Caco-2 (cell line): ENCODE measurements around the gene STAG3. TPM values are rescaled to one million over a fixed set of nuclear protein-coding genes. Genes with fewer than 3 reads are reported as not detected.

Source experiments
- BruUV-seq: library from RNA; stranded (reverse); fragments of 400-500 nt; replicated peaks from 2 replicates; lab custom pipeline; 2021; lab: Mats Ljungman, UMichigan
- CTCF ChIA-PET: fragments of 300-600 bp; sonication (Branson Sonifier 250); formaldehyde crosslinking; loops from one replicate; lab custom pipeline; 2022; ENCODE audit warnings: antibody characterized with exemption; lab: Charles Lee
- POLR2A ChIA-PET: fragments of 300-600 bp; sonication (Branson Sonifier 250); formaldehyde crosslinking; loops from one replicate; lab custom pipeline; 2022; ENCODE audit warnings: antibody characterized with exemption; lab: Charles Lee
- DNase-seq, 2 experiments: peaks; one replicate each; pipeline versions ENCODE4 v3.0.0 to v3.0.0-alpha.2; 2020 to 2022
- H3K27me3 ChIP-seq: replicated peaks from 2 replicates; pipeline ENCODE4 v1.6.0; 2011; ENCODE audit warnings: low read length; ENCODE audit not compliant: control insufficient read depth, insufficient read depth
- H3K36me3 ChIP-seq: 2 replicates; pipeline ENCODE4 v1.5.1; 2011; ENCODE audit warnings: low read length; ENCODE audit not compliant: control insufficient read depth, insufficient read depth
- H3K4me1 ChIP-seq: fragments of 250-450 bp; sonication (Bioruptor Pico); 2 replicates; pipeline ENCODE4 v1.5.1; 2020; ENCODE audit warnings: mild to moderate bottlenecking
- H3K4me3 ChIP-seq: 2 replicates; pipeline ENCODE4 v1.5.1; 2011; ENCODE audit warnings: low read depth, mild to moderate bottlenecking, control low read depth, low read length
- H3K9me3 ChIP-seq: fragments of 250-450 bp; sonication (Bioruptor Pico); 2 replicates; pipeline ENCODE4 v1.5.1; 2020; ENCODE audit warnings: mild to moderate bottlenecking, moderate library complexity
- H3K27ac Mint-ChIP-seq: one replicate; pipeline ENCODE4 v1.8.0; 2022; ENCODE audit warnings: mixed read lengths; ENCODE audit not compliant: unreplicated experiment
- H3K27me3 Mint-ChIP-seq: one replicate; pipeline ENCODE4 v1.8.0; 2022; ENCODE audit warnings: mixed read lengths; ENCODE audit not compliant: insufficient read depth, unreplicated experiment
- H3K36me3 Mint-ChIP-seq: one replicate; pipeline ENCODE4 v1.8.0; 2022; ENCODE audit warnings: mild to moderate bottlenecking, mixed read lengths; ENCODE audit not compliant: insufficient read depth, unreplicated experiment
- H3K4me1 Mint-ChIP-seq: one replicate; pipeline ENCODE4 v1.8.0; 2022; ENCODE audit warnings: low read depth, mixed read lengths; ENCODE audit not compliant: unreplicated experiment
- H3K4me3 Mint-ChIP-seq: one replicate; pipeline ENCODE4 v1.8.0; 2022; ENCODE audit warnings: mild to moderate bottlenecking, moderate library complexity, mixed read lengths; ENCODE audit not compliant: unreplicated experiment
- H3K9me3 Mint-ChIP-seq: one replicate; pipeline ENCODE4 v1.8.0; 2022; ENCODE audit warnings: mixed read lengths; ENCODE audit not compliant: unreplicated experiment
- intact Hi-C: fragments of 100-400 bp; cut with micrococcal nuclease; formaldehyde crosslinking; loops from one replicate; pipeline ENCODE4 v1.10.0; 2022; ENCODE audit not compliant: unreplicated experiment
- total RNA-seq: library from RNA; stranded (reverse); gene quantifications from 2 replicates; pipeline ENCODE4 v1.2.3, GENCODE V29; 2022
- TF ChIP-seq, protein P1 (sequence below), 2 experiments: fragments of 200-600 bp in 1 of 2; IDR thresholded peaks; 1 replicate in 1 of 2; 2 replicates in 1 of 2; pipeline versions ENCODE4 v1.5.1 to v1.8.0; 2011 to 2022; ENCODE audit warnings: antibody characterized with exemption in 1 of 2, control low read depth in 1 of 2, inconsistent platforms in 1 of 2, low read depth in 1 of 2, low read length in 1 of 2, mild to moderate bottlenecking in 1 of 2, moderate library complexity in 1 of 2; ENCODE audit not compliant: insufficient read depth in 1 of 2, severe bottlenecking in 1 of 2, unreplicated experiment in 1 of 2

Gene STAG3
- total RNA-seq, 1 experiment from 2014 or later: 1.3 TPM

DNA sequence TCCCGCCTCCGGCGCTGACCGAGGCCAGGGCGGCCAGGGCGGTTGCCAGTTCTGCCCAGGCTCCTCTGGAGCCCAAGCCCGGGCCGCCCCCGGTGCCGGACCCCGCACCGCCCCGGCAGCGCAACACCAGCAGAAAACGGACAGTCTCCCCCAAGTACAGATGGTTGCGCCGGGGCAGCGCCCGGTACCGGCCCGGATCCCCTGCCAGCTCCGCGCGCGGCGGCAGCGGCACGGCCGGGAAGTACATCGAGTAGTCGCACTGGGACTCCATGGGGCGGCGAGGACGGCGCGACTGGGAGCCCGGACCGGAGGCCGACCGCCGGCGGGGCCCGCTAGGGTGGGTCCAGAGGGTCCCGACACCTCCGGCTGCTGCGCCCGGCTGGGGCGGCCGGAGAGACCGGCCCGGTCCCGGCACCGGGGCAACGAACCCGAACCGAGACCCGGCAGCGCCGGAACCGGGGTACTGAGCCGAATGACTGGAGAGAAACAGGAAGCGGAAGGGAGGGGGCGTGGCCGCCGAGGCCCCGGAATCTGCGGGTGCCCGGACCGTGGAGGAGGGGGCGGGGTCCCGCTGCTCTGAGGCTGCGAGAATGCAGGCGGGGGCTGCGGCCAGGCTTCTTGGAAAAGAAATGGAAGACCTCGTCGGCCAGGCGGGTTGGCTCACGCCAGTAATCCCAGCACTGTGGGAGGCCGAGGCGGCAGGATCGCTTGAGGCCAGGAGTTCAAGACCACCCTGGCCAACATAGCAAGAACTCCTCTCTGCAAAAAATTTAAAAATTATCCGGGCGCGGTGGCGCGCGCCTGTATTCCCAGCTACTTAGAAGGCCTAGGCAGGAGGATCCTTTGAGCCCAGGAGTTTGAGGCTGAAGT lies 19.3 kb upstream of the STAG3 start, which contains the start of gene TRAPPC14:
Gene TRAPPC14 (minus strand): TSS at position 495 of the 870 bp plus-strand sequence. CDS start 224 bp downstream, at position 271.
- H3K9me3 Mint-ChIP-seq: no peaks in the 10 kb centered on the region
- CTCF ChIA-PET: no interaction called here
- Histone ChIP-seq H3K9me3 (no peaks in the 10 kb centered on the region), H3K4me1 (peaks cover 27% of the 10 kb centered on the region), H3K36me3 (no peaks in the 10 kb centered on the region; the same call in 1 of the 2 replicates), H3K27me3 (no peaks in the 10 kb centered on the region), H3K4me3 (peak within 1 kb of the TSS; percentile 87)
- DNase-seq: peak; percentile 94 to 97
- intact Hi-C loops: loop anchor here (1.0 kb wide), 1 partner anchor 10 kb away; the partner anchor contains the start of gene LAMTOR4
- peaks cover 61% of the 10 kb centered on the region for H3K36me3 Mint-ChIP-seq
- no TSS peak for BruUV-seq
- H3K4me3 Mint-ChIP-seq: peak within 1 kb of the TSS; percentile 79
- POLR2A ChIA-PET: interaction anchor here (0.9 to 1.6 kb wide), 4 partner anchors 10 to 19 kb away, joined by 4 to 7 read pairs (median 6); partner anchors contain the start of genes GAL3ST4, GPC2, LAMTOR4 and STAG3
- TF ChIP-seq, protein P1, sequence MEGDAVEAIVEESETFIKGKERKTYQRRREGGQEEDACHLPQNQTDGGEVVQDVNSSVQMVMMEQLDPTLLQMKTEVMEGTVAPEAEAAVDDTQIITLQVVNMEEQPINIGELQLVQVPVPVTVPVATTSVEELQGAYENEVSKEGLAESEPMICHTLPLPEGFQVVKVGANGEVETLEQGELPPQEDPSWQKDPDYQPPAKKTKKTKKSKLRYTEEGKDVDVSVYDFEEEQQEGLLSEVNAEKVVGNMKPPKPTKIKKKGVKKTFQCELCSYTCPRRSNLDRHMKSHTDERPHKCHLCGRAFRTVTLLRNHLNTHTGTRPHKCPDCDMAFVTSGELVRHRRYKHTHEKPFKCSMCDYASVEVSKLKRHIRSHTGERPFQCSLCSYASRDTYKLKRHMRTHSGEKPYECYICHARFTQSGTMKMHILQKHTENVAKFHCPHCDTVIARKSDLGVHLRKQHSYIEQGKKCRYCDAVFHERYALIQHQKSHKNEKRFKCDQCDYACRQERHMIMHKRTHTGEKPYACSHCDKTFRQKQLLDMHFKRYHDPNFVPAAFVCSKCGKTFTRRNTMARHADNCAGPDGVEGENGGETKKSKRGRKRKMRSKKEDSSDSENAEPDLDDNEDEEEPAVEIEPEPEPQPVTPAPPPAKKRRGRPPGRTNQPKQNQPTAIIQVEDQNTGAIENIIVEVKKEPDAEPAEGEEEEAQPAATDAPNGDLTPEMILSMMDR (IDR thresholded peaks at IDR 0.05; ENCODE audit: insufficient read depth in 1 of 2, low read depth in 1 of 2, low read length in 1 of 2, severe bottlenecking in 1 of 2, unreplicated experiment in 1 of 2): no peak
- peak within 1 kb of the TSS; percentile 90 for H3K27ac Mint-ChIP-seq
- no peaks in the 10 kb centered on the region for H3K27me3 Mint-ChIP-seq
- peaks cover 26% of the 10 kb centered on the region for H3K4me1 Mint-ChIP-seq

DNA sequence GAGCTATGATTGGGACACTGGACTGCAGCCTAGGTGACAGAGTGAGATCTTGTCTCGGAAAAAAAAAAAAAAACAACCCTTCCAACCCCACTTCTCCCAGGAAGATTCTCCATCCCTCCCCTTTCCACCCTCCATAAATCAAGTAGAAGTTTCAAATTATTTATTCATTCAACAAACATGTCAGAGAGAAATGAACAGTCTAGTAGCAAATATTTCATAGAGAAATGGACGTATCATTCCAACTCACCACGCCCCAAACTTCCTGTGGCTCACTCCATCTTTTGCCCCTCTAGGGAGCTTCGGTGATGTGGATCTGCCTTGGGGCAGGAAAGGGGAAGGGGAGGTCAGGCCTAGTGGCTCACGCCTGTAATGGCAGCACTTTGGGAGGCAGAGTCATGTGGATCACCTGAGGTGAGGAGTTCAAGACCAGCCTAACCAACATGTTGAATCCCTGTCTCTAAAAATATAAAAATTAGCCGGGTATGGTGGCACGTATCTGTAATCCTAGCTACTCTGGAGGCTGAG lies 18.6 kb upstream of the STAG3 start:
- ChIA-PET POLR2A (interaction anchor here (1.6 kb wide), 1 partner anchor 10 kb away, joined by 7 read pairs; the partner anchor contains the start of gene LAMTOR4), CTCF (interaction anchor here (0.7 kb wide), 1 partner anchor 30 kb away, joined by 4 read pairs; no protein-coding TSS in a partner anchor)
- peak overlapping the region; percentile 90 for H3K27ac Mint-ChIP-seq
- peak overlapping the region; percentile 79 for H3K4me3 Mint-ChIP-seq
- H3K9me3 Mint-ChIP-seq: no peaks in the 10 kb centered on the region
- no peak for DNase-seq
- intact Hi-C loops: no loop called here
- no peaks in the 10 kb centered on the region for H3K27me3 Mint-ChIP-seq
- Histone ChIP-seq H3K4me1 (peaks cover 27% of the 10 kb centered on the region), H3K27me3 (no peaks in the 10 kb centered on the region), H3K4me3 (peak overlapping the region; percentile 87), H3K36me3 (no peaks in the 10 kb centered on the region; the same call in 1 of the 2 replicates), H3K9me3 (no peaks in the 10 kb centered on the region)
- TF ChIP-seq, protein P1 (IDR thresholded peaks at IDR 0.05; ENCODE audit: insufficient read depth in 1 of 2, low read depth in 1 of 2, low read length in 1 of 2, severe bottlenecking in 1 of 2, unreplicated experiment in 1 of 2): no peak
- BruUV-seq: TSS peak; percentile 39
- H3K36me3 Mint-ChIP-seq: peaks cover 54% of the 10 kb centered on the region
- H3K4me1 Mint-ChIP-seq: peaks cover 20% of the 10 kb centered on the region

DNA sequence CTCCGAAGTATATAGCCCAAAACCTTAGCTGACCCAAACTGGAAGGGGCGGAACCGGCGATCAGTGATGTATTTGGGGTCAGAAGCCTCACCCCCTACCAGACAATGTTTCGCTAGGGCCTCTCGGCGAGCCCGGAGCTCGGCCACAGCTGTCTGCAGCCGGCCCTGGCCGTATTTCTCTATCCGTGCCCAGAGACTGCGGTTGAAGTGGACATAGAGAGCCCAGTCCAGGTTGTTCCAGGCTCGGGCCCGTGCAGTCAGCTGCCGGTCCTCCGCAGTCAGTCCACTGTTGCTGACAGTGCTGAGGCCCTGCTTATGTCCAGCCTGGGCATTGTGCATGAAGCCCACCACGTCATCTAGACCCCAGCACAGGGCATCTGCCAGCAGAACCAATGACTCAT lies 17.7 kb upstream of the STAG3 start:
- ChIA-PET POLR2A (interaction anchor here (0.6 to 1.6 kb wide), 2 partner anchors 11 to 147 kb away, joined by 3 to 7 read pairs; partner anchors contain the start of gene LAMTOR4), CTCF (no interaction called here)
- Histone ChIP-seq H3K9me3 (no peaks in the 10 kb centered on the region), H3K4me1 (peaks cover 27% of the 10 kb centered on the region), H3K4me3 (no peak overlapping the region), H3K36me3 (no peaks in the 10 kb centered on the region; the same call in 1 of the 2 replicates), H3K27me3 (no peaks in the 10 kb centered on the region)
- Mint-ChIP-seq H3K27me3 (no peaks in the 10 kb centered on the region), H3K4me3 (no peak overlapping the region), H3K36me3 (peaks cover 49% of the 10 kb centered on the region), H3K27ac (no peak overlapping the region), H3K4me1 (peaks cover 19% of the 10 kb centered on the region), H3K9me3 (no peaks in the 10 kb centered on the region)
- intact Hi-C loops: no loop called here
- no peak for DNase-seq
- BruUV-seq: no TSS peak
- TF ChIP-seq, protein P1 (IDR thresholded peaks at IDR 0.05; ENCODE audit: insufficient read depth in 1 of 2, low read depth in 1 of 2, low read length in 1 of 2, severe bottlenecking in 1 of 2, unreplicated experiment in 1 of 2): no peak
